Measurements from ENCODE around the gene IL16.

IL16 gene

GRCh38 chr15:81174792-81175327 lies 21.8 kb upstream of the IL16 start:
- no peak for DNase-seq (ENCODE audit: low read depth)

GRCh38 chr15:81175496-81175895 lies 21.2 kb upstream of the IL16 start:
- DNase-seq (ENCODE audit: low read depth): no peak

GRCh38 chr15:81176291-81176893 lies 20.3 kb upstream of the IL16 start:
- DNase-seq (ENCODE audit: low read depth): no peak

- DNase-seq (ENCODE audit: low read depth): no peak
Observed at GRCh38 chr15:81178365-81178764, 18.3 kb upstream of the IL16 start.

GRCh38 chr15:81181220-81181619 lies 15.5 kb upstream of the IL16 start:
- DNase-seq (ENCODE audit: low read depth): no peak

- DNase-seq (ENCODE audit: low read depth): peak; percentile 12
Observed at GRCh38 chr15:81182031-81182755, 14.5 kb upstream of the IL16 start.

- DNase-seq (ENCODE audit: low read depth): no peak
Observed at GRCh38 chr15:81182756-81183438, 13.8 kb upstream of the IL16 start.

- DNase-seq (ENCODE audit: low read depth): no peak
Observed at GRCh38 chr15:81183439-81183775, 13.3 kb upstream of the IL16 start.

GRCh38 chr15:81184188-81184587 lies 12.5 kb upstream of the IL16 start:
- no peak for DNase-seq (ENCODE audit: low read depth)

GRCh38 chr15:81185631-81186295 lies 10.9 kb upstream of the IL16 start:
- no peak for DNase-seq (ENCODE audit: low read depth)

GRCh38 chr15:81188354-81188753 lies 8.3 kb upstream of the IL16 start:
- DNase-seq (ENCODE audit: low read depth): no peak

GRCh38 chr15:81189583-81190283 lies 6.9 kb upstream of the IL16 start:
- peak; percentile 93 for DNase-seq (ENCODE audit: low read depth)

GRCh38 chr15:81190922-81191507 lies 5.7 kb upstream of the IL16 start:
- DNase-seq (ENCODE audit: low read depth): no peak

GRCh38 chr15:81191701-81192100 lies 5.0 kb upstream of the IL16 start:
- DNase-seq (ENCODE audit: low read depth): no peak

- DNase-seq (ENCODE audit: low read depth): no peak
Observed at GRCh38 chr15:81194723-81195122, 2.0 kb upstream of the IL16 start.

GRCh38 chr15:81195339-81195864 lies 1.3 kb upstream of the IL16 start:
- no peak for DNase-seq (ENCODE audit: low read depth)

GRCh38 chr15:81197255-81197630 lies 564 bp downstream of the IL16 start:
- no peak for DNase-seq (ENCODE audit: low read depth)

GRCh38 chr15:81197688-81198281 lies 1.1 kb downstream of the IL16 start:
- no peak for DNase-seq (ENCODE audit: low read depth)

GRCh38 chr15:81199031-81199779 lies 2.5 kb downstream of the IL16 start:
- DNase-seq (ENCODE audit: low read depth): no peak

- DNase-seq (ENCODE audit: low read depth): no peak
Observed at GRCh38 chr15:81206018-81206417, 9.3 kb downstream of the IL16 start.
